ENCODE measurements around the gene ADAM19.

DNA sequence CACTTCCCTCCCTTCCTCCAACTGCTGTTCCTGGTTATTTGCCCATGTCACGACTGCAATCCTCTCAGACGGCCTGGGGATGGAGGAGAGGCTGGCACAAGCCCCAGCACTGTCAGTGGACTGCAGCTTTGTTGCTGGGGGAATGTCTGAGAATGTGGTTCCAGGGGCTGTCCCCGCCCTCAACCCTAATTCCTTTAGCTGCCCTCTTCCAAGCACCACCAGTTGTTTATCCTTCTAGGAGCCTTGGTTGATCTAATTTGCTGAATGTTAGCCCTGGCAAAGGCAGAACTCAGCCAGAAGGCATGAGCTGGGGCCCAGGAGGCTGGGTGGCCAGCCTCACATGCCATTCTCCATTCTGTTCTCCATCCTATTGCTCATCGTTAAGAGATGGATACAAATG, 51.6 kb downstream of the ADAM19 start:
- TF ChIP-seq, protein P1, sequence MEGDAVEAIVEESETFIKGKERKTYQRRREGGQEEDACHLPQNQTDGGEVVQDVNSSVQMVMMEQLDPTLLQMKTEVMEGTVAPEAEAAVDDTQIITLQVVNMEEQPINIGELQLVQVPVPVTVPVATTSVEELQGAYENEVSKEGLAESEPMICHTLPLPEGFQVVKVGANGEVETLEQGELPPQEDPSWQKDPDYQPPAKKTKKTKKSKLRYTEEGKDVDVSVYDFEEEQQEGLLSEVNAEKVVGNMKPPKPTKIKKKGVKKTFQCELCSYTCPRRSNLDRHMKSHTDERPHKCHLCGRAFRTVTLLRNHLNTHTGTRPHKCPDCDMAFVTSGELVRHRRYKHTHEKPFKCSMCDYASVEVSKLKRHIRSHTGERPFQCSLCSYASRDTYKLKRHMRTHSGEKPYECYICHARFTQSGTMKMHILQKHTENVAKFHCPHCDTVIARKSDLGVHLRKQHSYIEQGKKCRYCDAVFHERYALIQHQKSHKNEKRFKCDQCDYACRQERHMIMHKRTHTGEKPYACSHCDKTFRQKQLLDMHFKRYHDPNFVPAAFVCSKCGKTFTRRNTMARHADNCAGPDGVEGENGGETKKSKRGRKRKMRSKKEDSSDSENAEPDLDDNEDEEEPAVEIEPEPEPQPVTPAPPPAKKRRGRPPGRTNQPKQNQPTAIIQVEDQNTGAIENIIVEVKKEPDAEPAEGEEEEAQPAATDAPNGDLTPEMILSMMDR (IDR thresholded peaks at IDR 0.05), result no peak
- TF ChIP-seq POLR2A (IDR thresholded peaks at IDR 0.05), result no peak

All from Peyer's patch (tissue), 4 donors.